Effector CD4-positive, alpha-beta T cell (primary cell): ENCODE results near the gene CAMK1D.

Source experiments
- DNase-seq: peaks from one replicate; pipeline ENCODE4 v3.0.0-alpha.2; 2020

The CAMK1D gene

DNA sequence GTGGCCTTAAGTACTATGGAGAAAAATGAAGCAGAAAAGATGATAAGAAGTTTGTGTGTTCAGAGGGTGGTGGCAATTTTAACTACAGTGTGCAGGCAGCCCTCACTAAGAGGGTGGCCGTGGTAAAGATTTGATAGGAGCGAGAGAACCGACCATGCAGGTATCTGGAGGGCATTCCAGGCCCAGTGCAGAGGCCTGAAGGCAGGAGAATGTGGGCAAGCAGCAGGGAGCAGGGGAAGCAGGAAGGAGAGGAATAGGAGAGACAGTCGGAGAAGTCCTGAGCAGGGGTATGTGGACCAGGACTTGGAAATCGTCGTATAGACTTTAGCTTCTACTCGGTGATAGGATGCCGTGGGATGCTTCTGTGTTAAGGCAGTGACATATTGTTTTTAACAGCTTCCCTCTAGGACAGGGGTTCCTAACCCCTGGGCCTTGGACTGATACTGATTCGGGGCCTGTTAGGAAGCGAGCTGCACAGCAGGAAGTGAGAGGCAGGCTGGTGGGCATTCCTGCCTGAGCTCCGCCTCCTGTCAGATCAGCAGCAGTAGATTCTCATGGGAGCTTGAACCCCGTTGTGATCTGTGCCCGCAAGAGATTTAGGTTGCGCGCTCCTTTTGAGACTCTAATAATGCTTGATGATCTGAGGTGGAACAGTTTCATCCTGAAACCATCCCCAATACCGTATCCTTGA, 425.0 kb downstream of the CAMK1D start:
- DNase-seq, result no peak

DNA sequence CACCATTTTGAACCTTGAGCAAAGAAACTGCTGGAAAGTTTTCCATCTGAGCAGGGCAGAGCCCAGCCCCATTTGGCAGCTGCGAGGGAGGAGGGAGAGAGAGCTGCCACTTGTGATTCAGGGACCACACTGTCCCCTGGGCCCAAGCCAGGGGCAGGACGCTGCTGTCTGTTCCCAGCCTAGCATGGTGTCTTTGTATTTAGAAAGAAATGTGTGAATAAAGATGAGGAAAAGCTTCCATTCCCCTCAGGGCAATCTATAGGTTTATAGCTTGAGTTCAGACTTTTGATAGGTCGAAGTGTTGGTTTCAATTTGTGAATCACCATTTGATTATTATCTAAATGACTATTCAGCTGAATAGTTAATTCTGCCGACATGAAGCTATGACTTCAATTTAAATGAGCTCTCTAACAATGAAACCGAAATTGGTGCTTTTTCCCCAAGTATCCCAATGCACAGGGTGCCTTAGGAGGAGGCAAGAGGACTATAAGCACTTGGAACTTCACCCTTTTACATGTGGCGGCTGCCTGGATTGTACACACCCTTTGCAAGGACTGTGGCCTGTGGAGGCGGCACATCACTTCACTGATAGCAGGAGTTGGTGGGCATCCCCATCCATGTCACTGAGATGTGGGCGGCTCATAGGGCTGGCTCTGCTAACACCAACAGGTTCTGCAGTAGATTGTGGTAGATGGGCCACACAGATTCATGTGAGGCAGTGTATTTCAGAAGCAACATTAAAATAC, 428.7 kb downstream of the CAMK1D start:
- no peak for DNase-seq

DNA sequence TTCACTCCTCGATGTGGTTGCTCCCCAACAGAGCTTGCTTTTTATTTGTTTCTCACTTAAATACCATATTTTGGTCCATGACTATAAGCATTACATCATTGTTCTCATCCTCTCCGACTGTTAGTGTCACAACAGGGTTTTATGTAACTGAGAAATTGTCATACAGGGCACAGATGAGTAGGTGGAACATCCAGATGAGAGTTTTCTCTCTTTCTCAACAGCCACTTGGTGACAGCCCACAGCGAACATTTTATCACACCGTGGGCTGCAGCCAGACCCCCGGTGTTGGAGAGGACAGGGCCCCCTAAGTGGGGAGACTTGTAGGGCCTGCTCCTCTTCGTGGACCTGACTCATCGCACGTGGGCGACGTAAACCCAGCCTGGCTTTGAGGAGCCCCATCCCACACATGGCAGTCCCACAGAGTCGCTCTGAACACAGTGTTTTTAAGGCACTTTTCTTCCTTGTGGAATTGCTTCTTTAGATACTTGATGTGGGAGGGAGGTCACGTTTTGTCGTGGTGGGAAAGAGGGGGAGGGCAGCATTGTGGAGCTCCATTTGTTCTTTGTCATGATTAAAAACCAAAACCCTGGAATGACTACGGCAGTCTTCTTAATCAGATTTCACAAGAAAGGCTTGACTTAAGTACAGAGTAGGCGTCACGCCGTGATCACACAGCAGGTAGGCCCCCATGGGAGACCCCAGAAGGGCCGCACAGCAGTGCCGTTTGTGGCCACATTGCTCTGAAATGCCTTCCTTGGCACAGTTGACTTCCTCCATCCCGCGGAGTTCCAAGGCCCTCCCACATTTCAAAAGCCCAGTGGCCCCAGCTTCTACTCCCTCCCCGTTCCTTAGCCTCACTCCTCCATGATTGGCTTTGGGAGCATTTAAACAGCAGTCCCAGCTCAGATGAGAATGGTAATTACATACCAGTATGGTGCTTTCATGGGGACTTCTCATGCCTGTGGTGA, 431.6 kb downstream of the CAMK1D start:
- no peak for DNase-seq

DNA sequence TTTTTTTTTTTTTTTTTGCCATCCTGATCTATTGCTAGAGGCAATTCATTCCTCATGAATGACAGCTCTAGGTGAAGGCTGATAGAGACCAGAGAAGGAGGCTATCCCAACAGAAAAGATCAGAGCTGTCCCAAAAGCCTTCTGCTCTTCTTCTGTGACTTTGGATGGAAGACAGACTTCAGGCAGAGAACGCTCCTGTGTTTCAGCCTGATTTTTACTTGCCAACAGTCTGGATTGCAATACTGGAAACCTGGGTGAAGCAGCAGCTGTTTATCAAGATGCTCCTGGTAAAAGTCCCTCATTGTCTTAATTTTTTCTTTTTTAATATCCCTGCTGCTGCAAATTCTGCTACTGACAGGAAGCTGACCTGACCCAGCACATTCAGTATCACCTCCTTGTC, 432.6 kb downstream of the CAMK1D start:
- no peak for DNase-seq

DNA sequence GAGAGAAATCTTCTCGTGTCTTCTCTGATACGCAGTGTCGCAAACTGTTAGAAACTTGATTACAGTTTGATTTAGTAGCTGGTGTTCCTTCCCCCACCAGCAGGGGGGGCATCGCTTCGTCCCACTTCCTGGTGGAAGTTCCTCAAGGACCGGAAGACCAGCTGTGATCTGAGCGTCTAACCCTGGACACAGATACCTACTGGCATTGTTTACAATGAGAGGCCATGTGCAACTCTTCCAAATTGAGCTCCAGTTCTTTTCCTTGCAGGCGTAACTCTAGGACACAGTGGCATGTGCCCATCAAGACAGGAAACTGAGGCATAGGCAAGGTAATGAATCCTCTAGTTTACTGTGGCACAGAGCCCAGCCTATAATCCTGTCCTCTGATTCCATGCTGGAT, 433.2 kb downstream of the CAMK1D start:
- no peak for DNase-seq

DNA sequence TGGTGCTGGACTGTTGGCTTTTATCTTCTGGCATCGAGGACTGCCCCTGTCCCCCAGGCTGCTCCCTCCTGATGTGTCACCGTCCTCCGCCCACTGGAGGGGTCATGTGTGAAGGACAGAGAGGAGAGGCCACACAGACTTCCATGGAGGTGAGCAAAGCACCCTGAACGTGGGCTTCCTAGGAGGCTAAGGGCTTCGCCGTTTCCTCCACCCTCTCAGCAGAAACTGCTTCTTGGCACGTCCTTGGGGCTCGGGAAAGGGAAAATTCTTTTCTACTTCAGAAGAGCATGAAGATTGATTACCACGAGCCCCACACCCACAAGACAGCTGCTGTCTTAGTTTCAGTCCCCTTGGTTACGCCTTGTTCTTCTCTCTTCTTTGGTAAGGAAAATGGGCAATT, 433.9 kb downstream of the CAMK1D start:
- no peak for DNase-seq

DNA sequence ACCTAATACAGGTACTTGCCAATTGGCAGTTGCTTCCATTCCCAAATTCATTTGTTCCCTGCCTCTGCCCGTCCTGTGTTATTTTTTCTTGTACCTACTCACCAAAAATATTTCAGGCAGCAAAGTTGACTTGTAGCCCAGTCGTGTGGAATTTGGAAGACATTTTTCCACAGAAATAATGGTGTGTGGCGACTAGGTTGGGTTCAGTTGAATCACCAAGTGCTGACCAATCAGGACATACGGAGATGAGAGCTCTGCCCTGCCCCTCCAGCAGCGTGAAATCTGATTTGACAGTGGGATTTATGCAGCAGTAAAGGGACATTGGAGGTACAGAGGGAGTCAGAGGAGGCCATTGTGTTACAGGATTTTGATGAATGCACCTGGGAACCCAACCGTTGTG, 435.3 kb downstream of the CAMK1D start:
- no peak for DNase-seq

DNA sequence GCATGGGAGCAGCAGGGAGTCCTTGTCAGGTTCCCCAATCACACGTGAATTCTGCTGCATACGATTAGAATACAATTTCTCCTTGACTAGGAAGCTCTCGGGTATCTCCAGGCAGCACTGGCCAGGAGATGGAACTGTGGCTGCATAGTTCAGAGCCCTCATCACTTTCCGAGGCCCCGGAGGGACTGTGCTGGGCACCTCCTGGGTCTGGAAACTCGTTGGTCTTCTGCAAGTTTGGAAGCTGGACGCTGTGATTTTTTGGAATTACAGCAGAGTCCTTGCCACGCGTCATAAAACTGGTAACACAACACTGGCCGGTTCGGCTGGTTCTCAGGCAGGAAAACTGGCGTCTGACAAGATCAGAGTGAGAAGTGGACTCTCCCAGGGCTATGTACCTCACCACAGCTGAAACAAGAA, 436.1 kb downstream of the CAMK1D start:
- DNase-seq, result no peak

DNA sequence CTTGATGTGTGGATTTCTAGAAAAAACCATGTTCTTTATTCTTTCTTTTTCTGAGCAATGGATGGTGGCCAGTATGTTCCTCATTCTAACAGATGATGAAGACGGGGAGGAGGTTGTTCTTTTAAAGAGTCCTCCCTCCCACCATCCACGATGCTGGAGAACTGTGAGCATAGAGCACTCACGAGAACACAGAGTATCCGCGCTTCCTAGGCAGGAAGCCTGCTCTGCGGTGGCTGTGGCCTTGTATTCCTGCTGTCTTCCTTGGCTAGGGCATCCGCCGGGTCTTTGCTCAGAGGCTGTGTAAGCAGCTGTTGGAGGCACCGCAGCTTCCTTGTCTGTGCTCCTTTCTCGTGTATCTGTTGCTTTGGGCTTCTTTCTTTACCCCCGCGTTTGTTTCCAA, 437.9 kb downstream of the CAMK1D start:
- no peak for DNase-seq

DNA sequence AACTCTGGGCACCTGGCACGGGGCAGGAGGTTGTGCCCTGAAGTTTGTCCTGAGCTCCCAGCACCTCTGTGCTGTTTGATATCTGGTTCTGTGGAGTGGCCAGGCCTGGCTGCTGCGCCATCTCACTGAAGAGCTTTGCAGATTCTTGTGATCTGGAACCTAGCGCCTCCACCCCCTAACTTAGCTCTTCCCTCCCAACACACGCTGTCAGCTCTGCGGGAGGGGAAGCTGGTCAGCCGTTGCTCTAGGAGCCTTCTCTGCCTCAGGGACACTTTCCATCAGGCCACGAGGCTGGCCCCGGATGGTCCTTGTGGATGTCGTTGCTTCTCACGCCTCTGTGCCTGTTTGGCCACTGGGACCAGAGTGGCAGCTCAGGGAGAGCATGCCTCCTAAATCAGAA, 438.9 kb downstream of the CAMK1D start:
- no peak for DNase-seq

DNA sequence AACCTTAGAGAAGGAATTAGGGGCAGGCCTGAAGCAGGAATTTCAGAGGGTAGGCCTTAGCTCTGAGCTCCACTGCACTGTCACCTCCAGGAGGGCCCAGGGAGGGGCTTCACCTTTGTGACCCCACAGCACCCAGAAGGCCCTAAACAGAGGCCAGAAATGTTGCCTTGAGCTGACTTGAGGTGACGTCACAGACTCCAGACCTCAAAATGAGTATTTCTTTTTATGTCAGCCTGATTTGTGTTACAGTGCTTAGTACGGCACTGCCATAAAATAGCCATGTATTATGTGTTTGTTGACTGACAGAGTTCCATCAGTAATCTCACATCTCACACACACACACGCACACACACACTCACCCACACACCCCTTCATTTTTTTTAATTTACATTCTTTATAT, 440.9 kb downstream of the CAMK1D start:
- no peak for DNase-seq

DNA sequence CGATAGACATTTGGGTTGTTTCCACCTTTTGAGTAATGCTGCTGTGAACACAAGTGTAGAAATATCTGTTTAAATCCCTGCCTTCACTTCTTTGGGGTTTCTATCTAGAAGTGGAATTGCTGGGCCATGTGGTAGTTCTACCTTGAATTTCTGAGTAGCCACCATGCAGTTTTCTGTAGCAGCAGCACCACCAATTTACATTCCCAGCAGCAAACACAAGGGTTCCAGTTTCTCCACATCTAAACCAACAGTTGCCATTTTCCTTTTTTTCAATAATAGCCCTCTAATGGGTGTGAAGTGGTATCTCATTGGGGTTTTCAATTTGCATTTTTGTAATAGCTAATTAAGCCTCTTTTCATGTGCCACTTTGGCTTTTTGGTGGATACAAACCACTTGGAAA, 442.4 kb downstream of the CAMK1D start:
- DNase-seq, result no peak

DNA sequence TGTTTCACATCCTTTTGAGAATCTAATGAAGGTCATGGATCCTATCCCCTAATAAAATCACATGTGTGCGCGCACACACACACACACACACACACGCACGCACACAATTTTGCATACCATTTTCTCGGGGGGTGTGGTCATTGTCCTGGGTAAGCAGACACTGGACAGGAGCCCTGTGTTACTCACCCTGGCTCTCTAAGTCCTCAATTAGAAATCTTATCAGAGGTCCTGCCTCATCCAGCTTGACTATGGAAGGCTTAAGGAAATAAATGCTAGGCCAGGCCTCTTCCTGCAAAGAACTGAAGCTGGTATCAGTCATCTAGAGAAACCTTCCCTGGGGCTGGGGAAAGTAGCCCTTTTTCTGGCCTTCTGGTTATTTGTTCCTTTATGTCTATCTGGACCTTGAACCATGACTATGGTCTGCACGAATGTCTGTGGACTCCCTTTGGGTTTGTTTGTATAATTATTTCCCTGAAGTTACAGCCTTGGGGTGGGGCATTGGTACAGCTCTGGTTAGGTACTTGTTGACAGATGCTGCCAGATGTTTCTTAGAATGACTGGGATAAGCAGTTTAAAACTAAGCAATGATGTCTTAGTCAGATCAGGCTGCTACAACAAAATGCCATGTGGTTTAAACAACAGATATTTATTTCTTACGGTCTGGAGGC, 443.7 kb downstream of the CAMK1D start:
- DNase-seq, result no peak

DNA sequence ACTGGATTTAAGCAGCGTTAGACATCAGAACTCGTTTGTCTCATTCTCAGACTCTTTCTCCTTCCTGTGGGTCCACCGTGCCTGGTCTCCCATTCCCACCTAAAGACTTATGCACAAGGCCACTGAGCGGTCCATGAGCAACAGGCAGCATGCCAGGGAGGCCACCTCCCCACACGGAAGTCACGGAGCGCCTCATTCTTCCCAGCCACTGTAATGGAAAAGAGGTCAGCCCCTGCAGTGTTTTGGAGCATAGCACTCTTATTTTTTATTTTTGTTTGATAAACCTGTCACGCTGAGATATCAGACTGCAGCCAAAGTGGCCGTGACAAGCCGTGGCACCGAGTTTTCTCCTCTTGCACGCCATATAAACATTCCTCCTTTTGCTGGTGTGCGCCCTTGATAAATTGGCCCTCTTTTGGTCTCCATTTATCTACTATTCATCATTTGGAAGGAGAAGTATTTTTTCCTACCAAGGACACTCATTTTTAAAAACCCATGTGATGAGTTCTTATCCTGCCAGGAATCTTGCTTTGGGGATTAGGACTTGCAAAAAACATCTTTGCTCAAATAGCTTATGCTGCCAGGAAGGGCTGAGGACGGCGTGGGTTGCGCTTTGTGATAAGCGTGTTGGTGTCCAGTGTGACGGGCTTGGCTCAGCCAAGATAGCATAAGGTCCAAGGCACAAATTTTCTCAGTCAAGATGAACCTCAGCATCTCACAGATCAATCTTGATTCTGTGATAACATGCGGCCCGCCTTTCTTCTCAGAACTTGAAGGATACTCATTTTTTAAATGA, 446.2 kb downstream of the CAMK1D start:
- no peak for DNase-seq

DNA sequence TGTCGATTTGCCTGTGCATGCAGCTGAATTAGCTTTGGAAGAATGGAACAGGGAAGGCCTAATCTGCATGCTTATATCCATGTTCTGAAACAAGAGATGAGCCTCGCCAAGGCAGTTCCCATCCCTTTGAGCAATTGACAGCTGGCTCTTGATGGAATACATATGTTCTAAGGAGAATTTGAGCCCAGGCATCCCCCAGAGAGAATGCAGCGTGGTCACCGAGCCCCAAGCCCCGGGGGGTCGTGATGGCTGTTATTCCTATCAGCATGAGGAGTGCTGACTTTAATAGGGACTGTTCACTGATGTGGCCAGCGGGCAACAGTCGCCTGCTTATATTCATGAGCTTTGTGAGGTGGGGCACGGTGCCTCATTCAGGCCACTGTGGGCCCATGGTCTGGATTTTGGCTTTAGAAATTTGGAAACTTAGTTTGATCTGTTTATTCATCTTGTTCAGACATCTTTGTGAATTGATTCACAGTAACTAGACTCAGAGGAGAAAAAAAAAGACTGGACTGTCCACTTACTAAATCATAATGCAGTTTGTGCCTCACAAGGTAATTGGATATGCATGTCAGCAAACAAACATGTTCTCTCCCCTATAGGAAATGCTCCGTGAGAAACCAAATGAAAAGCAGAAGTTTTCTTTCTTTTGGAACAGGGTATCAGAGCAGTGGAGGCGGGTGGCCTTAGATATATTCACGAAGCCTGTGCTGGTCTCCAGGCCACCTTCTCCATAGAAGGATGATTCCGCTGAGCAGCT, 447.2 kb downstream of the CAMK1D start:
- DNase-seq, result no peak

DNA sequence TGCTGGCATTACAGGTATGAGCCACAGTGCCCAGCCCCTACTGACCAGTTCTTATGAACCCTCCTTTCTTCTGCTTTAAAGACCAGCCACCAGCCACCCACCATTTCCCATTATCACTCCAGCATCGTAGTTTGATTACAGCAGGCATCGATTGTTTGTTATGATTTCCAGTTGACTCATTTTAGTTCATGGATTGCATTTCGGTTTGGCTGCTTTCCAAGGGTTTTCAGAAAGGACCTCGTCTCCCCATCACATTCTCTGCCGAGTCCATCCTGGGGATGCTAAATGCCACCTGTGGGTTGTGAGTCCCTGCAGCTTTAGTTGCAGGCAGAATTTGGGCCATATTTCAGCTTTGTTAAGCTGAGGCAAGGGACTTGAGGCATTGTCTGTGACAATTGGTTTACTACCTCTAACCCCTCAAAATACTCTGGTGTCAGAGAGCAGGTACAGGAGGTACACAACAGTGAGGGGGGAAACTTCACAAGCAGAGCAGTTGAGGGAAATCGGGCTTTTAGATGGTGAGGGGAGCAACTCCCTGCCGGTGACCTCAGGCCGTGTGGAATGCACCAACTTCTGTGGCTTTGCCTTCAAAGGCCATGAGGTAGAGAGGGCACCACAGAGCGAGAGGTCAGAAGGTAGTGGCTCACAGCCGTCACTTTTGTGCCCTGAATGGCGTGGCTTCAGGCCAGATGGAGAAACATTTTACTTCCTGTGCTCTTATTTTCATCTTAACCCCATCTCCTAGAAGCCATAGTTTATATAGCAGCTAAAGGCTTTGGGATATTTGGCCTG, 448.3 kb downstream of the CAMK1D start:
- no peak for DNase-seq

DNA sequence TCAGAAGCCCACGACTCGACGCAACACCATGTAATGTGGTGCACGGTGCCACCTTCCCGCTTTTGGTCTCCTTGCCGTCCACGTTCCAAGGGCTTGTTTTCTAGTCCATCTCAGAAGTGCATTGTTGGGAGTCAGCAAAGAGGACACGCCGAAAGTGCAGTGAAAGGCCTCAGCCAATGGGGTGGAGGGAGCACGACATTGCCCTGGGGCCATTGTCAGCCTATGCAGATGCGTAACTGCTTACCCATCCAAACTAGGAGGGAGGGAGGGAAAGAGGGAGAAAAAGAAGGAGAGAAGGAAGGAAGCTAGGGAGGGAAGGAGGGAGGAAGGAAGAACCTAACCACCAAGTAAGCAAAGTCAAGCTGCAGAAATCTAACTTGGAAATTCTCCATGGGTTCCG, 449.8 kb downstream of the CAMK1D start:
- DNase-seq, result no peak

DNA sequence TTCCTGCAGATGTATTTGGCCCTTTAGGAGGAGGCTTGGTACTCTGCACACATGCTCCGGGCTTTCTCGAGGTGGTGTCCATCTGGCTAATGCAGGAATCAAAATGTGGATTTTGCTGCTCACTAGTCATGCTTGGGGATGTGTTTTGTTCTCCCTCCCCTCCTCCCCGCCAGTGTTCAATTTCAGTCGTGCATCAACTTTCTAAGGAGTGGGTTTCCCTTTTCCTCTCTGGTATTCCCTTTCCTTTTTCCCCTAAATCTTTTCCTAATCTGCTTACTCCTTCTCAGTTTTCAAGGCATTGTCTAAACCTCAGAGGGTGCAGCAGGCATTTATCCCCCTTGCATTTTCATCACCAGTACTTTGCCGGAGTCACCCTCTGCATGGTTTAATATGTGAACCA, 450.4 kb downstream of the CAMK1D start:
- no peak for DNase-seq

DNA sequence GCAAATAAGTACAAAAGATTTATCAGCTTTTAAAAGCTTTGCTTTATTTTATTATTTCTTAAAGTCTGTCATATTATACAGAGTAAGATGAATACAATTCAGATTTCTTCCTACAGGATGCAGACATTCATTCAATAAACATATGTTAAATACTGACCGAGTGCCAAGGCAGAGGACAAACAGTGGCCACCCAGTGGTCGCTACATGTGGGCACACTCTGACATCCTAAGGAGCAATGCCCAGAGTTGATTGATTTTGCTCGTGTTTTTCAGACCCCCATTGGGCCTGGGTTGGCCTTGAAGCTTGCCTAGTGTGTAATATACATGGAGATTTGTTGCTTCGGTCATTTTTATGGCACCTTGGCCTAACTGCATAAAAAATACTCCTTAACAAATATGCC, 451.0 kb downstream of the CAMK1D start:
- no peak for DNase-seq
